Fibroblast of upper back skin (primary cell): Measurements from ENCODE around the gene MTA3.
A peak's percentile ranks its signal among the peaks of the same experiment; 100 is the strongest.
"Not testable (repeated sequence)": the region's sequence is repeated elsewhere in the genome, so short reads cannot be mapped to it uniquely, and the experiment has no call there.

ENCODE experiments used
- DNase-seq: peaks from one replicate; pipeline ENCODE4 v3.0.0-alpha.2; 2013

MTA3 gene

GRCh38 chr2:42567806-42568400 lies 529 bp upstream of the MTA3 start:
- peak; percentile 22 for DNase-seq

DNA sequence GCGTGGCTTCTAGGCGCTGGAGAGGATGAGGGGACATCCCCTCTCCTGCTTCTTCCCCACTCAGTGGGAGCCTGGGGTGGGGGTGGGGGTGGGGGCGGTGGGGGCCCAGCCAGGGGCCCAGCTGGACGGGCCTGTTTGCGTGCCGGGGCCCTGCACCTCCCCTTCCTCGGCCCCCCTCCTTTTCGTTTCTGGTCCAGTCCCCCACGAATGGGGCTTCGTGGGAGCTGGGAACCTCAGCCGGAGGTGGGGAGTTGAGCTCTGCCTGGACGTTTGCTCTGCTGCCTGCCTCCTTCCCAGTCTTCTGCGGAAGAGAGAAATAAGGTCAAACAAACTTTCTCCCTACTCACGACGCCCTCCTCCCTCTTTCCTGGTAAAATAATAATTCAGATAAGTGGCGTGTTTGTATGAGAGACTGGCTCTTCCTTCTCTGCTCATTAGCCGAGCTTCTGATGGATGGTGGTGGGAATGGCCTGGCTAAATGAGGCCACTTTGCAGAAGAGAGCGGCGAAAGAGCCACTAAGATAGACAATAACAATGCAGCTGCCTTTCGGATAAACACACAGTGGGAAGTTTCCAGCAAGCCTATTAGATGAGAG lies 782 bp downstream of the MTA3 start:
- DNase-seq = peak; percentile 19

DNA sequence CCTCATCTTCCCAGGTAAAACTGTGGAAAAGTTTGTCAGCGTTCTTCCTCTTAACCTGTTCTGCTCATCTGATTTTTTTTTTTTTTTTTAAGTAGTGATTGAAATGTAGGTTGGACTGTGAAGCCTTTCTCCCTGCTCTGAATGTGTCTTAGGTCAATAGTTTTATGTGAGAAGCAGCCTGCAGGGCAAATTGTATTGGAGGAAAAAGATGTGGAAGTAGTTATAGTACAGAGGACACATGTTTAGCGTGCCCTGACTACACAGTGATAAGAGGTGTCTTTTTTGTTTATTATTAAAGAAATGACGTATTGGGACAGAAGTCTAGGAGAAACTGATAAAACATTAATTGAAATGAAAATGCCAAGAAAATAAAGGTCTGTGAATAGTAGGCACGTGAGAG lies 1.5 kb downstream of the MTA3 start:
- no peak for DNase-seq

DNA sequence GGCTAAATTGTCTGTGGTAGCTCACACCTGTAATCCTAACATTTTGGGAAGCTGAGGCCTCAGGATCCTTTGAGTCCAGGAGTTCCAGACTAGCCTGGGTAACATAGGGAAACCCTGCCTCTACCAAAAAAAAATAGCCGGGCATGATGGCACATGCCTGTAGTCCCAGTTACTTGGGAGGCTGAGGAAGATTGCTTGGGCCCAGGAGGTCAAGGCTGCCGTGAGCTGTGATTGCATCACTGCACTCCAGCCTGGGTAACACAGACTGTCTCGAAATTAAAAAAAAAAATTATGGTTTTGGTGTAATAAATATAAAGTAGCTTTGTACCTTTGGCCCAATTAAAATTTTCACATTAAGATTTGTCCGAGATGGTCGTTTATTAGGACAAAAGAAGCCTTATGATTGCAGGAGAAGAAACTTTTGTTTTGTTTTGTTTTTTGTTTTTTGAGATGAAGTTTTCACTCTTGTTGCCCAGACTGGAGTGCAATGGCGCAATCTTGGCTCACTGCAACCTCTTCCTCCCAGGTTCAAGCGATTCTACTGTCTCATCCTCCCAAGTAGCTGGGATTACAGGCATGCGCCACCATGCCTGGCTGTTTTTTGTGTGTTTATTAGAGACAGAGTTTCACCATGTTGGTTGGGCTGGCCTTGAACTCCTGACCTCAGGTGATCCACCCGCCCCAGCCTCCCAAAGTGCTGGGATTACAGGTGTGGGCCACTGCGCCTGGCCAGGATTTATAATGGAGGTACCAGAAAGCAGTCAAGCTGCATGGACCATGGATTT lies 4.1 kb downstream of the MTA3 start:
- DNase-seq = no peak

DNA sequence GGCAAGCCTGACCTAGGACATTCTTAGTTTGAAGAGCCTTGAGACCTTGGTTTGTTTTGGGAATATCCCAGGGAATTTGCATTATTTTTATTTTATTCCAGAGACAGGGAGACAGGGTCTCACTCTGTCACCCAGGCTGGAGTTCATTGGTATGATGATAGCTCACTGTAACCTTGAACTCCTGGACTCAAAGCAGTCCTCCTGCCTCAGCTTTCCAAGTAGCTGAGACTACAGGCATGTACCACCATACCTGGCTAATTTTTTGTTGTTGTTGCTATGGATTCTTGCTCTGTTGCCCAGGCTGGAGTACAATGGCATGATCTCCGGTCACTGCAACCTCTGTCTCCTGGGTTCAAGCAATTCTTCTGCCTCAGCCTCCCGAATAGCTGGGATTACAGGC lies 4.8 kb downstream of the MTA3 start:
- no peak for DNase-seq

GRCh38 chr2:42575458-42576064 lies 7.1 kb downstream of the MTA3 start:
- DNase-seq = no peak

- no peak for DNase-seq
These were observed 10.2 kb downstream of the MTA3 start for GRCh38 chr2:42578621-42579020.

GRCh38 chr2:42581257-42581656 lies 12.8 kb downstream of the MTA3 start:
- no peak for DNase-seq

DNA sequence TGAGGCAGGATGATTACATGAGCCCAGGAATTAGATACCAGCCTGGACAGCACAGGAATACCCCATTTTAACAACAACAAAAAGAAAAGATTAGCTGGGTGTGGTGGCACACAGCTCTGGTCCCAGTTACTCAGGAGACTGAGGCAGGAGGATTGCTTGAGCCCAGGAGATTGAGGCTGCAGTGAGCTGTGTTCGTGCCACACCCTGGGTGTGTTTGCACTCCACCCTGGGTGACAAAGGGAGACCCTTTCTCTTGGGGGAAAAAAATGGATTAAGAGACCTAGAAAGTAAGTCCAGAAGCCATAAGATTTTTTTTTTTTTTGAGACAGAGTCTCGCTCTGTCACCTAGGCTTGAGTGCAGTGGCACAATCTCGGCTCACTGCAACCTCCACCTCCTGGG lies 16.2 kb downstream of the MTA3 start:
- DNase-seq = not testable (repeated sequence)

DNA sequence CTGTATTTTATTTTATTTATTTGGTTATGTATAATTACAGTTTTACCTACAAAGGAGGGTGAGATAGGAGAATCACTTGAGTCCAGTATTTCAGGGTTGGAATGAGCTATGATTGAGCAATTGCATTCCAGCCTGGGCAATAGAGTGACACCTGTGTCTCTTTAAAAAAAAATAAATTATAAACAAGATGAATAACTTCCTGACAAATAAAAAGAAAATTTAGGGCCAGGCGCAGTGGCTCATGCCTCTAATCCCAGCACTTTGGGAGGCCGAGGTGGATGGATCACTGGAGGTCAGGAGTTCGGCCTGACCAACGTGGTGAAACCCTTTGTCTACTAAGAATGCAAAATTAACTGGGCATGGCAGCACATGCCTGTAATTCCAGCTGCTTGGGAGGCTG lies 17.3 kb downstream of the MTA3 start:
- no peak for DNase-seq

GRCh38 chr2:42587526-42588117 lies 19.2 kb downstream of the MTA3 start:
- no peak for DNase-seq

DNA sequence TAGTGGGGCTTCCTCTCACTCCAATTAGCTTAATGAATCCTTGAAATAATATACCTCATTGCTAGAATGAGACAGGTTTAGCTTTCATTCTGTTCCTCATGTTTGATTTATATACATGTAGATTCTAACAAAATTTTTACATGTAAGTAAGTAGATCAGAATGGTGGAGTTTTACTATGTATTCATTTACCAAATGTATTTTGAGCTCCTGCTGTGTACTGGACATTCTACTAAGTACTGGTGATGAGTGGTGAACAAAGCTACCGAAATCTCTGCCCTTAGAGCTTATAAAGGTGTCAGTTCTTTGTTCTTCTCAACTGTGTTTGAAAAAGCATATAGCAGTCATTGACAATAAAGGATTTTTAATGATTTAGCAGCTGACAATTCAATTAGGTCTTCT lies 19.7 kb downstream of the MTA3 start:
- no peak for DNase-seq

DNA sequence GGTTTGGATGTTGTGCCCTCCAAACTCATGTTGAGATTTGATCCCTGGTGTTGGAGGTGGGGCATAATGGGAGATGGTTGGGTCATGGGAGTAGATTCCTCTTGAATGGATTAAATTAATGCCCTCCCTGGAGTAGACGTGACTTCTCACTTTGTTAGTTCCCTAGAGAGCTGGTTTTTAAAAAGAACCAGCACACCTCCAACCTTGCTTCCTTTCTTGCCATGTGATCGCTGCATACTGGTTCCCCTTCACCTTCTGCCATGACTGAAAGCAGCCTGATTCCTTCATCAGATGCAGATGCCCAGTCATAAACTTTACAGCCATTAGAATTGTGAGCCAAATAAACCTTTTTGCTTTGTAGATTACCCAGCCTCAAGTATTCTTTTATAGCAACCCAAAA lies 21.7 kb downstream of the MTA3 start:
- no peak for DNase-seq

GRCh38 chr2:42593282-42593681 lies 24.9 kb downstream of the MTA3 start:
- DNase-seq = no peak

DNA sequence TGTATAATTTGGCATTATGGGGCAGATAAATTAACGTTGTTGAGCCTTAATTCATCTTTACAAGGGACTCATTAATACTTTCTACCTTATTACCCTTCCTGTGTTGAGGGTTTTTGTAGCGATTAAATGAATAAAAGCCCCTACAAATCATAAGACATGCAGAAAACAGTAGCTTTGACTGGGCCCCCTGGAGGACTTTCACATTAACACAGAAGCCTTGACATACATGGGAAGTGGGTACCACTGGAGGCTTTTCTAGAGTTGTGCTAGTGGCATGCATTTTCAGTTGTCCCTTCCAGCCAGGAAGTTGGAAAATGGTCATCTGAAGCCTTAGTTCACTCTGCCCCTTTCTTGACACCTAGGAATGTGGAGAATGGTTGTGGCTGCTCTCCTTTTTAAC lies 30.2 kb downstream of the MTA3 start:
- no peak for DNase-seq

- peak; percentile 13 for DNase-seq
These were observed 32.6 kb downstream of the MTA3 start for GRCh38 chr2:42601076-42601475.

GRCh38 chr2:42602218-42602875 lies 33.9 kb downstream of the MTA3 start:
- no peak for DNase-seq

- no peak for DNase-seq
These were observed 34.4 kb downstream of the MTA3 start for GRCh38 chr2:42602876-42603219.

DNA sequence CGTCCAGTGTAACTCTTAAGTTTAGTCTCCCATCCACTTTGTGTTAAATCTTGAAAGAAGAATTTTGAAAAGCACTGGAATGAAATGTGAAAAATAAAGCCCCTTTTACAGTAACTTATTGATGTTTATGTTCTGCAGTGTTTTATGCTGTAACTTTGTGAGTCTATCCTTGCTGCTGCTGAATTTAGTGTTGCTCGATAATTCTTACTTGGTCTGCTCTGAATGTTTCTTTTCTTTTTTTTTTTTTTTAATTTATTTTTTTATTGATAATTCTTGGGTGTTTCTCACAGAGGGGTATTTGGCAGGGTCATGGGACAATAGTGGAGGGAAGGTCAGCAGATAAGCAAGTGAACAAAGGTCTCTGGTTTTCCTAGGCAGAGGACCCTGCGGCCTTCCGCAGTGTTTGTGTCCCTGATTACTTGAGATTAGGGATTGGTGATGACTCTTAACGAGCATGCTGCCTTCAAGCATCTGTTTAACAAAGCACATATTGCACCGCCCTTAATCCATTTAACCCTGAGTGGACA lies 36.0 kb downstream of the MTA3 start:
- not testable (repeated sequence) for DNase-seq

GRCh38 chr2:42606166-42606565 lies 37.7 kb downstream of the MTA3 start:
- DNase-seq = not testable (repeated sequence)

DNA sequence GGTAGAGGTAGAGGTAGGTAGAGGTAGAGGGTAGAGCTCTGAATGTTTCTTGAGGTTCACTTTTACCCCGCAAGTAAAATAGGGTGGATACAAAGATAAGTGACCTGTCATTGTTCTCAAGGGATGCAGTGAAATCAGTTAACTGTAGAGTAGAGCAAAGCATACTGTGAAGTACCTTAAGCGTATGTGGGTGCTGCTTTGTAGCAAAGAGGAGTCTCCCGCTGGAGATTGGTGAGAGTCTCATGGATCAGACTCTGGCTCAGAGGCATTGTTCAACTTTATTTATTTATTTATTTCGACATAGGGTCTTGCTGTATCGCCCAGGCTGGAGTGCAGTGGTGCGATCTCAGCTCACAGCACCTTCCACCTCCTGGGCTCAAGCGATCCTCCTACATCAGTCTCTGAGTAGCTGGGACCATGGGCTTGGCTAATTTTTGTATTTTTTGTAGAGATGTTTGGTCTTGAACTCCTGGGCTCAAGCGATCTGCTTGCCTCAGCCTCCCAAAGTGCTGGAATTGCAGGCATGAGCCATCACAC lies 38.7 kb downstream of the MTA3 start:
- no peak for DNase-seq

DNA sequence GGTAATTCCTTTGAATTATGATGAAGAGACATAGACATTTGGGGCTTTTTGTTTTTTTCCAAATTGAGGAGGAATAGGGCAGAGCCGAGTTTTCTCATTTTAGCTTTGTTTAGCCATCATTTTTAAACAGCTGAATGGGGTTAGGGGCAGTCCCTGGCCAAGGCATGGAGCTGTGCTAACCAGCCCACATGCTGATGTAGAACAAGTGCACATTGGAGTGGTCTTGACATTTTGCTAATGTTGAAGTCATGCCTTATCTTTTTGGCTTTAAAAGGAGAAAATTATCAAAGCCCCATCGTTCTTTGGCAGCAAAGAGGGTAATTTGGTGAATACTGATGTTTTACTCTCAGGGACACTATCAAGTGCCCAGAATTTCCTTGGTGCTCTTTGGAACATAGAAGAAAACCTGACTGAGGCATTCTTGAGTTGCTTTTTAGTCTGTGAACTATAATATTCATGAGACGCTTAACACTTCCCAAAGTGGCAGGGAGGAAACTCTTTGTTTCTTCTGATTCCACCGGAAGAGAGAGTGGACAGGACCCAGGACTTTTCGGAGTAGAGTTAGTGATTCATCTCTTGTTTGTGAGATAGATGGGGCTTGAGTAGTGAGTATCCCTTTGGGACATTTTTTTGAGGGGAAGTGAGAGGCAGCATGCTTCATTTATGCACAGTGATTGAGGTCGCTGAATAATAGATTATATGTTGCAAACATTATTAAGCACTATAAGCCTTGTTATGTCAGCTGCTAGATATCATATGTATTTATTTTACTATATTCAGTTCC lies 45.0 kb downstream of the MTA3 start:
- DNase-seq = no peak
